Kidney epithelial cell (primary cell): ENCODE results near the gene UPB1. TPM values are rescaled to one million over a fixed set of nuclear protein-coding genes. Genes with fewer than 3 reads are reported as not detected.

ENCODE experiments used
- DNase-seq: peaks from one replicate; pipeline ENCODE4 v3.0.0-alpha.2; 2010; ENCODE audit warnings: low read depth
- H3K27me3 ChIP-seq: 2 replicates; pipeline ENCODE4 v1.6.0; 2011; ENCODE audit warnings: low read length; ENCODE audit not compliant: control insufficient read depth, insufficient read depth
- H3K36me3 ChIP-seq: 2 replicates; pipeline ENCODE4 v1.5.1; 2011; ENCODE audit warnings: low read length; ENCODE audit not compliant: control insufficient read depth, insufficient read depth
- H3K4me3 ChIP-seq: 2 replicates; pipeline ENCODE4 v1.5.1; 2011; ENCODE audit warnings: low read depth, mild to moderate bottlenecking, control low read depth, low read length
- CTCF ChIP-seq: IDR thresholded peaks from 2 replicates; pipeline ENCODE4 v1.5.1; 2011; ENCODE audit warnings: mild to moderate bottlenecking, moderate library complexity, low read length, control low read depth, inconsistent platforms; ENCODE audit not compliant: insufficient read depth, poor library complexity, severe bottlenecking
- total RNA-seq: library from RNA; depleted of rRNA; stranded (reverse); fragments of >200 nt; gene quantifications from 2 replicates; pipeline ENCODE4 v1.2.3, GENCODE V29; 2015

Gene UPB1
- total RNA-seq, 1 donor from 2014 or later: not detected

- TF ChIP-seq CTCF: no peak
- no peak for DNase-seq
- H3K4me3 ChIP-seq: no peak overlapping the region
- H3K36me3 ChIP-seq: no peaks in the 10 kb centered on the region
- H3K27me3 ChIP-seq: no peaks in the 10 kb centered on the region
Measured at GRCh38 chr22:24473284-24473683, 21.8 kb upstream of the UPB1 start.

DNA sequence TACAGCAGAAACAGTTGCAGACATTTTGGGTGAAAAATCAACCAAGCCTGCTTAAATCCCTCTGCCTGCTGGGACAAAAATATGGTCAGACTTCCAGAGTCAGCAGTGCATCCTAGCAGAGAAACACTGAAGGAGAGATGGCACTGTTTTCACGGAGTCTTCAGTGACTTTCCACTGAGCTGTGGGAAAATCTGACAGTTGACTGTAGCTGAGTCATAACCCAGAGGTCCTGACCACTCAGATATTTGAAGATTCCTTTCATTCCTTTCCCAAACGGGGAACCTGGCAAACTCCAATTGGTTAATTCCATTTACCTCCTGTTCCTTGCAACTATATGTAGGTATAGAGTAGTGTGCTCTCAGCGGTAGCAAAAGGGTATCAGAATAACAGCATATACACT lies 20.9 kb upstream of the UPB1 start:
- peak; percentile 81 for DNase-seq
- Histone ChIP-seq H3K27me3 (no peaks in the 10 kb centered on the region), H3K36me3 (no peaks in the 10 kb centered on the region), H3K4me3 (no peak overlapping the region)
- TF ChIP-seq CTCF: no peak

DNA sequence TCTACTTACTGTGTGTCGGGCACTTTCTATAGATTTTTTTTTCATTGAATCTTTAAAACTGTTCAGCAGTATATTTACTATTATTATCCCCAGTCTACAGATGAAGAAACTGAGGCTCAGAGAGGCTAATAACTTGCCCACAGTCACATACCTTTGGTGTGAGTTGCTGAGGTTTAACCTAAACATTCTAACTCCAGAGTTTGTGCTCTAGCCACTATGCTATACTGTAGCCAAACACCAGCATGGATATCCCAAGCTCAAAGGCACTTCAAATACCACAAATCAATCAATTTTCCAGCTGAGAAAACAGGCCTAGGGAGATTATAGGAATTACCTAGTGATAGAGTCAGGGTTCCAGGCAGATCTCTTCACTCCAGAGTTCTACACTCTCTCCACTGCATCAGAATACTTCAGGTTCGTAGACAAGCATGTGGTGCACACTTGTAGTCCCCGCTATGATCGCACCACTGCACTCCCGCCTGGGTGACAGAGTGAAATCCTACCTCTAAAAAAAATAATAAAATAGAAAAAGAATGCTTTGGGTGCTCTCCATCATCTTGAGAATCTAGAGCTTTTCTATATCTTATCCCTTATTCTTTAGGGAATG lies 20.4 kb upstream of the UPB1 start:
- Histone ChIP-seq H3K36me3 (no peaks in the 10 kb centered on the region), H3K27me3 (no peaks in the 10 kb centered on the region), H3K4me3 (no peak overlapping the region)
- no peak for DNase-seq
- TF ChIP-seq CTCF: no peak

DNA sequence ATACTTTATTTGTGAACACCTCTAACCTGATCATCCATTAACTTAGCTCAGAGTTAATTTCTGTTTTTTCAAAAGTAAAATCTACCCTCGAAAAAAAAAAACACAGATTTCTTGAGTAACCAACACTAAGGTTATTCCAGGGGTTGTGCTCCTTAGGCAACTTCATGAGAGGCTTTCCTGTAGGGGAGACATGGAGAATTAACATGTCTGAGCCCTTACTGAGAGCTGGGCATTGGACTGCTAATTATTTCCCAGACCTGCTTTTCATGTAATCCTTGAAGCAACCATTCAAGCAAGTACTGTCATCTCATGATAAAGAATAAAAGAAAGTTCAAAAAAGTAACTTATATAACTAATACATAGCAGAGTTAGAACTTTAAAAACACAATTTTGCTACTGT lies 13.5 kb upstream of the UPB1 start:
- TF ChIP-seq CTCF: no peak
- DNase-seq: no peak
- Histone ChIP-seq H3K4me3 (no peak overlapping the region), H3K27me3 (no peaks in the 10 kb centered on the region), H3K36me3 (no peaks in the 10 kb centered on the region)

DNA sequence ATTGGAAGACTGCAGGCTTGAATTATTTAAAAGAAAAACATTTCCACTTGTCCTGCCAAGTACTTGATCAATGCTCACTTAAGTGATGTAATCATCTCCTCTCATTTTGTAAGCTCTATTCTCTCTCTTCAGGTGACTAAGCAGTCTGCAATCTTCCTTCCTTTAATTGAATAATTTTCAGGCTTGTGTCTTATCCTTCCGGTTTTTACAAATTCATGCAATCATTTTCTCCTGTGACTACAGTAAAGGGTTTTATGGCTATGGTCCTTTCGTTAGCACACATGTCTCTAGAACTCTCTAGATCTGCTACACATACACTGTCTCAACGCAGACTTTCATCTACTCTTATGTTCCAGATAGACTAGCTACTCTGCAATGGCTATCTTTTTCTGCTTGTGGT lies 12.6 kb upstream of the UPB1 start:
- H3K36me3 ChIP-seq: no peaks in the 10 kb centered on the region
- DNase-seq: peak; percentile 61
- no peaks in the 10 kb centered on the region for H3K27me3 ChIP-seq
- TF ChIP-seq CTCF: no peak
- no peak overlapping the region for H3K4me3 ChIP-seq

DNA sequence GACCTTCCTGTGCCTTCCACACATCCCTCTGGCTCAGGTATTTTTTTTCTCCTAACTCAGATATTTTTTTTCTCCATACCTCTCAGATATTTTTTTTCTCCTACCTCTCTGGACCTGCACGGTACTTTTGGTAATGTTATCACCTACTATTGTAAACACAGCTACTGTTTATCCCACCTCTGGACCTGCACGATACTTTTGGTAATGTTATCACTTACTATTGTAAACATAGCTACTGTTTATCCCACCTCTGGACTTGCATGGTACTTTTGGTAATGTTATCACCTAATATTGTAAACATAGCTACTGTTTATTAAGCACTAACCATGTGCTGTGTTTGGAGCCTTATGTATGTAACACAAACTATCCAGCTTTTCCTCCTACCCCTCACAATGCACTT lies 12.1 kb upstream of the UPB1 start:
- H3K4me3 ChIP-seq: no peak overlapping the region
- no peaks in the 10 kb centered on the region for H3K27me3 ChIP-seq
- DNase-seq: no peak
- no peaks in the 10 kb centered on the region for H3K36me3 ChIP-seq
- TF ChIP-seq CTCF: no peak
